ENCODE measurements around the gene NUP88.

The NUP88 gene

GRCh38 chr17:5355421-5356129 lies 63.9 kb downstream of the NUP88 start:
- no peak for DNase-seq (ENCODE audit: low read depth in 2 of 3, low spot score in 2 of 3)

- DNase-seq (ENCODE audit: low read depth in 2 of 3, low spot score in 2 of 3), result no peak
Observed at GRCh38 chr17:5354886-5355415, 64.5 kb downstream of the NUP88 start.

GRCh38 chr17:5354310-5354709 lies 65.2 kb downstream of the NUP88 start:
- DNase-seq (ENCODE audit: low read depth in 2 of 3, low spot score in 2 of 3), result no peak

GRCh38 chr17:5352681-5353289 lies 66.7 kb downstream of the NUP88 start:
- no peak for DNase-seq (ENCODE audit: low read depth in 2 of 3, low spot score in 2 of 3)

- DNase-seq (ENCODE audit: low read depth in 2 of 3, low spot score in 2 of 3), result no peak
Observed at GRCh38 chr17:5344914-5345313, 74.5 kb downstream of the NUP88 start.

Measured in activated CD8-positive, alpha-beta memory T cell treated with anti-CD3 and anti-CD28 coated beads for 48 hours (primary cell).